ENCODE results near the gene EPS8L3. TPM values are rescaled to one million over a fixed set of nuclear protein-coding genes. Genes with fewer than 3 reads are reported as not detected.

Gene EPS8L3
- total and polyA plus RNA-seq, 9 of the 15 experiments (the other 6 are each of a cell fraction or from before 2014, with no cell fraction given): 0.09 to 0.42 (median 0.14) TPM; not detected in 5

- TF ChIP-seq YY1 (IDR thresholded peaks at IDR 0.05; ENCODE audit: borderline replicate concordance in 1 of 3, control insufficient read depth in 1 of 3, extremely low read depth in 1 of 3, insufficient read depth in 3 of 3, insufficient read length in 1 of 3, insufficient replicate concordance in 2 of 3, low read depth in 1 of 3, low read length in 2 of 3): peak in 1 of 3 experiments; percentile 54
- peak; percentile 83 for TF ChIP-seq XRCC5 (IDR thresholded peaks at IDR 0.05; ENCODE audit: low read depth, low read length)
- no peak for TF ChIP-seq ATF3 (IDR thresholded peaks at IDR 0.05)
- peak; percentile 76; the same call in 1 of the 2 replicates for TF ChIP-seq ATF3 (CRISPR knock-in tag; conservative IDR thresholded peaks at IDR 0.05)
- TF ChIP-seq SIN3B (IDR thresholded peaks at IDR 0.05; ENCODE audit: low read depth): no peak
- TF ChIP-seq STAG1 (CRISPR knock-in tag; IDR thresholded peaks at IDR 0.05; ENCODE audit: borderline replicate concordance): peak; percentile 95
- 0 out of 2 replicates have a peak, but pooled peaks have one; percentile 59 for TF ChIP-seq DMBX1 (CRISPR knock-in tag; IDR thresholded peaks at IDR 0.05; ENCODE audit: borderline replicate concordance)
- TF ChIP-seq RAD21 (CRISPR knock-in tag; conservative IDR thresholded peaks at IDR 0.05 in 1 of 2, IDR thresholded peaks at IDR 0.05 in 1 of 2): peak; percentile 100
- TF ChIP-seq SMAD4 (CRISPR knock-in tag; conservative IDR thresholded peaks at IDR 0.05): peak; percentile 74
- 0 out of 2 replicates have a peak, but pooled peaks have one; percentile 19 for TF ChIP-seq ZNF133 (CRISPR knock-in tag; IDR thresholded peaks at IDR 0.05)
- no peak for TF ChIP-seq RBM15 (IDR thresholded peaks at IDR 0.05; ENCODE audit: insufficient read depth, low read length)
- TF ChIP-seq CREB1 (IDR thresholded peaks at IDR 0.05): no peak
- peak; percentile 64; the same call in 1 of the 2 replicates for TF ChIP-seq CREB1 (CRISPR knock-in tag; IDR thresholded peaks at IDR 0.05)
- TF ChIP-seq HDGF (IDR thresholded peaks at IDR 0.05): peak; percentile 75; the same call in 1 of the 2 replicates
- peak; percentile 72; the same call in 1 of the 2 replicates for TF ChIP-seq E2F1 (CRISPR knock-in tag; IDR thresholded peaks at IDR 0.05)
- peak; percentile 47; the same call in 1 of the 2 replicates for TF ChIP-seq RREB1 (CRISPR knock-in tag; IDR thresholded peaks at IDR 0.05)
- no peak for TF ChIP-seq ZNF282 (CRISPR knock-in tag; IDR thresholded peaks at IDR 0.05)
- TF ChIP-seq ZNF41 (CRISPR knock-in tag; conservative IDR thresholded peaks at IDR 0.05): peak; percentile 26; the same call in 1 of the 2 replicates
- TF ChIP-seq KLF6 (CRISPR knock-in tag; IDR thresholded peaks at IDR 0.05; ENCODE audit: borderline replicate concordance): peak; percentile 28; the same call in 1 of the 2 replicates
These were observed 9.6 kb upstream of the EPS8L3 start (continued) for GRCh38 chr1:109773203-109773899.
